Activated CD4-positive, alpha-beta T cell treated with anti-CD3 and anti-CD28 coated beads, Interleukin-2, amount 50 U/mL, for 48 hours (primary cell): ENCODE data around the gene DLK1.

ENCODE experiments used
- DNase-seq, 2 experiments: peaks; one replicate each; pipeline ENCODE4 v3.0.0-alpha.2; 2020

DLK1 gene

GRCh38 chr14:100735271-100735670 is 8.6 kb downstream of the DLK1 start:
- DNase-seq, result no peak

- no peak for DNase-seq
Measured at GRCh38 chr14:100736269-100737180, 9.8 kb downstream of the DLK1 start.

DNA sequence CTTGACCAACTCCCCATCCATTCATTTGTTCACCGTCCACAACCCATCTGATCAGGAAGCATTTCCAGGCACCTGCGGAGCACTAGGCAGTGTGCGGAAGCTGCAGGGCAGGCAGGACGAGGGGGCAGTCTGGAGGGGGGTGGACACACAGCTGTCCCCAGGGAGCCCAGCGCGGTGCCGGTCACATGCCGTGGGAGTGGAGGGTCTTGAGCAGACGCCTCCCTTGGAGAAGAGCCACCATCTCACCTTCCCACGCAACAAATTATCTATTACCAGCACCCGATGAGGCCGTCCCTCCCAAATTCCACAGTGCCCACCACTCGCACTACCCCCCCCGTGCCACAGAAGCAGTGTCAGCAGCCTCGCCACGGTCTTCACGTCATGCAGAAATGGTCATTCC is 10.8 kb downstream of the DLK1 start:
- DNase-seq, result no peak

GRCh38 chr14:100738269-100738691 is 11.6 kb downstream of the DLK1 start:
- DNase-seq, result no peak

GRCh38 chr14:100738704-100739131 is 12.0 kb downstream of the DLK1 start:
- DNase-seq, result no peak

DNA sequence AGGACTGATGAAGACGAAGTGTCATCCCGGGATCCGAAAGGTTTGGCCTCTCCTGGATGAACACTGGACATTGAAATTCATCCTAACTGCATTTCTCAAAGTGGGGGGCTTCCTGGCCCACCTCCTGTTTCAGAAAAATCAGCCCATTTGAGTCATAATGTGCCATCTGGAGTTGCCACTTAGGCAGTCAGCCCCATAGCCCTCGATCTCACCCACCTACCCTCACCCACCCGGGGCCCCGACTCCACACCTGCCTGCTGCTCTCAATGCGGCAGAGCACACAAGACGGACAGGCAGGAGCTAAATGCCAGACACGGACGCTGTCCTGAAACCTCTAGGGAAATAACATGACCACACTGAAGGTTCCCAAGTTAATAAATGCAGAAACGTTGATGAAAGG is 12.6 kb downstream of the DLK1 start:
- DNase-seq, result no peak

- no peak for DNase-seq
Measured at GRCh38 chr14:100740196-100740825, 13.6 kb downstream of the DLK1 start.

- DNase-seq, result no peak
Measured at GRCh38 chr14:100740929-100741328, 14.2 kb downstream of the DLK1 start.

DNA sequence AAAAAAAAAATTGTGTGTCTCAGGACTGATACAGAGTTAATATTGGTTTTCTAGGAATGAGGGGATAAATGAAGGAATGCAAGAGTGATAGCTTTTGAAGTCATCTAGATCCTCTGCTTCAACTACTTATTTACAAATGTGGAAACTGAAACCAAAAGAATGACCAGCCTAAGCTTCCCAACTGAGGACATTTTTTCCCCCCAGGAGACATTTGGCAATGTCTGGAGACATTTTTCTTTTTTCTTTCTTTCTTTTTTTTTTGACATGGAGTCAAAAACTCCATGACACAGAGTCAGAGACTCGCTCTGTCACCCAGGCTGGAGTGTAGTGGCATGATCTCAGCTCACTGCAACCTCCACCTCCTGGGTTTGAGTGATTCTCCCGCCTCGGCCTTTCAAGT is 15.3 kb downstream of the DLK1 start:
- no peak for DNase-seq

- DNase-seq, result no peak
Measured at GRCh38 chr14:100746326-100746725, 19.6 kb downstream of the DLK1 start.

DNA sequence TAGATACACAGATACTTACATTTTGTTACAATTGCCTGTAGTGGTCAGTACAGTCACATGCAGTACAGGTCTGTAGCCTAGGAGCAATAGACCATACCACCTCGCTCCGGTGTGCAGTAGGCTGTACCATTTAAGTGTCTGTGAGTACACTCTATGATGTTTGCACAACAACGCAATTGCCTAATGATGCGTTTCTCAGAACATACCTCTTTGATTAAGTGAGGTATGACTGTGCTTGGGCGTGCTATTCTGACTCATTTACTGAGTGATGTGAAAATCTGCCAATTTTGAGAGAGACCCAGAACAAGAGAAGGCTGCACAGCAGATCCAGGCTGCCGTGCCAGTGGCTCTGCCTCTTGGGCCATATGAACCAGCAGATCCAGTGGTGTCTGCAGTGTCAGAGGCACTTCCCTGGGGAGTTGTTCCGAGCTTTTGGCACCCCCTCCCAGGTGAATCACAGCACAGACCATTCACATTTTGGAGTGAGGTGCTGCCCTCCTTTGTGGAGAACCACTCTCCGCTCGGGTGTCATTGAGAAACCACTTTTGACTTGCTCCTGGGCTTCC is 20.4 kb downstream of the DLK1 start:
- no peak for DNase-seq

GRCh38 chr14:100747736-100748135 is 21.0 kb downstream of the DLK1 start:
- DNase-seq, result no peak

- DNase-seq, result no peak
Measured at GRCh38 chr14:100748403-100748802, 21.7 kb downstream of the DLK1 start.

- no peak for DNase-seq
Measured at GRCh38 chr14:100748944-100749343, 22.3 kb downstream of the DLK1 start.

DNA sequence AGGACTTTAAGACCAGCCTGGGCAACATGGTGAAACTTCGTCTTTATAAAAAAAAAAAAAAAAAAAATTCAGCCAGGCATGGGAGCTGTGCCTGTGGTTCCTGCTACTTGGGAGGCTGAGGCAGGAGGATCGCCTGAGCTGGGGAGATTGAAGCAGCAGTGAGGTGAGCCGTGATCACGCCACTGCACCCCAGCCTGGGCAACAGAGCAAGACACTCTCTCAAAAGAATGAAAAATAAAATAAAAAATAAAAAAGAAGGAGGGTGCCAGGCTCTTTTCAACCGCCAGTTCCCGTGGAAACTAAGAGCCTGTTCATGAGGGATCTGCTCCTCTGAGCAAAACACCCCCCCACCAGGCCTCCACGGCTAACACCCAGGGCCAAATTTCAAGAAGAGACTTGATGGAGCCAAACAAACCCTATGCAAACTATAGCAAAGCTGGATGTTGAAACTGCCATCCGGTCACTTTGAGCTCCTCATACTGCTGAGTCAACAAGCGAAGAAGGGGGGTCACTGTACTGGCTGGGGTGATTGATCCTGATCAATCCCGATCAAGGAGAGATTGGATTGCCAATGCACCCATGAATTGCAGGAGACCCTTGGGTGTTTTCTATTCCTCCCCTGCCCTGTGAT is 23.4 kb downstream of the DLK1 start:
- no peak for DNase-seq

- DNase-seq, result no peak
Measured at GRCh38 chr14:100750762-100751699, 24.3 kb downstream of the DLK1 start.

DNA sequence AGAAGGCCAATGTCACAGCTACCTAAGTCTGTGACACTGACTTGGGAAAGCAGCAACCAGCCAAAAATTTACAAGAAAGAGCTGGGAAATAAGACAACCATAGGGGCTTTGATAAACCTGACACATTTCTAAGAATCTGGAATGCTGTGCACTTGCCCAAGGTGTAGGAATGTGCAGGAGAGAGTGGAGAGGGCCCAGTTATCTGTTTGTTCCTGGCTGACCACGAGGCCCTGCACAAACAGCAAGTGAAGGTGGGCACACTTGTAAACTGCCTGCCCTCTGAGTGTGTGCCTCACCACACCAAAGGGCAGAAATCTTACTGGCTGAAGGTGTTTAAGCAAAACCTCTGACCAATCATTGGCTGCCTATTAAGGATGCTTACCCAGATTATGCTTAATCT is 27.3 kb downstream of the DLK1 start:
- DNase-seq, result no peak

- no peak for DNase-seq
Measured at GRCh38 chr14:100755649-100756048, 29.0 kb downstream of the DLK1 start.

GRCh38 chr14:100761481-100761880 is 34.8 kb downstream of the DLK1 start:
- no peak for DNase-seq

DNA sequence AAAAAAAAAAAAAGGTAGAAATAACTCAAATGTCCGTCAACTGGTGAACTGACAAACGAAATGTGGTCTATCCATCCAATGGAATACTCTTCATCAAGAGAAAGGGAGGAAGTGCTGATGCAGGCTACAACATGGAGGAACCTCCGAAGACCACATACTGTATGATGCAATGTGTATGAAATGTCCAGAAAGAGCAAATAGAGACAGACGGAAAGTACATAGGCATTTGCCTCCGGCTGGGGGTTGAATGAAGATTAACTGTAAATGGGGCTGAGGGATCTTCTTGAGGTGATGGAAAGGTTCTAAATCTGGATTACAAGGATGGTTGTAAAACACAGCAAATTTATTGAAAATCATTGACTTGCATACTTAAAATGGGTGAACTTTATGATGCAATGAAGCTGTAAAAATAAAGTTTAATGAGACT is 35.4 kb downstream of the DLK1 start:
- no peak for DNase-seq

GRCh38 chr14:100762901-100763300 is 36.2 kb downstream of the DLK1 start:
- DNase-seq, result no peak

DNA sequence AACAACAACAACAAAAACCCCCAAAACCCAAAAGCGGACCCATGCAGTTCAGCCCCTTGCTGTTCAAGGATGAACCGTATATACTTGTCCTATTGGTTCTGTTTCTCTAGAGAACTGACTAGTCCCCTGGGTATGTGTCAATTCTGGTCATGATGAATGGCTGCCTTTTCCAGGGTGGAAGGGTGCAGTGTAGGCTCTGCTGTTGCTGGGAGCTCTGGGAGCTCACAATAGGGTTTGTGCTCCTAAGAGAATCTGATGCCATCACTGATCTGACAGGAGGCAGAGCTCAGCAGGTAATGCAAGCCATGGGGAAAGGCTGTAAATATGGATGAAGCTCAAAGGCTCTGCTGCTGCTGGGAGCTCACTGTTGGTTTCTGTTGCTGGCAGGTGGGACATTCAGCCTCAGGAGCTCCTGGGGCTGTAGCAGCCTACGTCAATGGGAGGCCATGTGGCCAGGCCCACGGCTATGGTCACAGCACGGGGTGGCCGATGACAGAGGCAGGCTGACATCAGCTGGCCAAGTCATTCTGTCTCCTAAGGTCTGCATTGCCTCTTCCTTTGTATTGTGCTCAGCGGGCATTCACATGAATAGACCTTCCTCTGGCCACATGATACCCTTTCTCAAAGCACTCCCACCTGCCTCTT is 37.9 kb downstream of the DLK1 start:
- DNase-seq, result no peak
